ENCODE results near the gene SLC25A15.
"Not testable (repeated sequence)": the region's sequence is repeated elsewhere in the genome, so short reads cannot be mapped to it uniquely, and the experiment has no call there.

The SLC25A15 gene

GRCh38 chr13:40812724-40813445 lies 23.5 kb downstream of the SLC25A15 start:
- no peak for DNase-seq (ENCODE audit: low read depth in 2 of 2, low spot score in 1 of 2)

DNA sequence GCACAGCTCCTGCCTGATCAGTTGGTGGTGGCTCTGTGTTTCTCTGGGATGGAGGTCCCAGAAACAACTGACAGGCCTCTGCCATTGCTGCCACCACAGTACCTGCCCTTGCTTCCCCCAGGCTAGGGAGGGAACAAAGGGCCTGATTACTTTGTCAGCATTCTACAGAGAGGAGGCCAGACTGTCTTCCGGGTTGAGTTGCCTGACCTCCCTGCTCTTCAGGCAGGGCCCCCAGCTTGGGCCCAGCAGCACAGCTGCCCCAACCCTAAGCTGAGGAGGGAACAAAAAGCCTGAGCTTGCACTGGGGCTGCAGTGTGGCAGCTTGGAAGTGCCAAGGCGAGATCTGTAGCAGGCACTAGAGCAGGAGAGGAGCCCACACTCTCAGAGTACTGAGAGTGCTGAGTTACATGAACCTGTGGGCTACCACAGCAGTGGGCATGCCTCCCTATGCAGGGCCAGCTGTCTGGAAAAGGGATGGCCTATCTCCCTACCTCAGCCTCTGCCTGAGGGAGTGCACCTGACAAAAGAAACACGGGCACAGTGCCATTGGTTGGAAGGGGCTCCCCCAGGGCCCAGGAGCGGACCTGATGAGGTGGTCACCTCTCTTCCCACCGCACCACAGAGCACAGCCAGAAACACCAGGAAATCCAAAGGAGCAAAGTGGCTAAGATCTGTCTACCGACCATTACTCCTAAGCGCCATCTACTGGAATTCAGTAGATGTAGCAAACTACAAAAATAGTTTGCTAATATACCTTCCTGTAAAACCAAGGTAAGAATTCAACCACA lies 24.4 kb downstream of the SLC25A15 start:
- DNase-seq (ENCODE audit: low read depth in 2 of 2, low spot score in 1 of 2): no peak

GRCh38 chr13:40814803-40815202 lies 25.4 kb downstream of the SLC25A15 start:
- no peak for DNase-seq (ENCODE audit: low read depth in 2 of 2, low spot score in 1 of 2)

DNA sequence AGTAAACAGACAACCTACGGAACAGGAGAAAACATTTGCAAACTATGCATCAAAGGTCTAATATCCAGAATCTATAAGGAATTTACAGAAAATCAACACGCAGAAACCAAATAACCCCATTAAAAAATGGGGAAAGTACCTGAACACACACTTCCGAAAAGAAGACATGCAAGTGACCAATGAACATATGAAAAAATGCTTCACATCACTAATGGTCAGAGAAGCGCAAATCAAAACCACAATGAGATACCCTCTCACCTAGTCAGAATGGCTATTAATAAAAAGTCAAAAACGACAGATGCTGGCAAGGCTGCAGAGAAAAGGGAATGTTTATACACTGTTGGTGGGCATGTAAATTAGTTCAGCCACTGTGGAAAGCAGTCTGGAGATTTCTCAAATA lies 29.5 kb downstream of the SLC25A15 start:
- DNase-seq (ENCODE audit: low read depth in 2 of 2, low spot score in 1 of 2): no peak

DNA sequence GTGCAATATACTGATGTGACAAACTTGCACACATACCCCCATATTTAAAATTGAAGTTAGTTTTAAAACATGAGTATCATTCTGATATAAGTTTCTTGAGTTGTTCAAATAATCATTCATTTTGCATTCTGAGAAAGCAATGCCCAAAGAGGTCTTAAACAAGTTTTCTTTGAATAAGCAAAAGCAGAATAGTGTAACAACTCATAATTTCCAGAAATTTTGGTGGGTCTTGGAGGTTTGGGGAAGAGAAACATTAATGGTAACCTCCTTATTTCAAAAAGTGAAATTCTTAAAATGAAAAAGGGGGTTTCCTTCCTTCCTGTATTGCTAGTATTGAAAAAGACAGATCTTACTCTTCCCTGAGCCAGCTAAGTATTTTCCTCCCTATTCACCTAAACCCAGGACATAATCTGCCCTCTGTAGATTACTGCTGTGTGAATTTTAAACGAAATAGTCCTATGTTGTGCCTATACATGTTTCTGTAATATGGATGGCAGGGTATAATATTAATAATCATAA lies 30.4 kb downstream of the SLC25A15 start:
- DNase-seq (ENCODE audit: low read depth in 2 of 2, low spot score in 1 of 2): no peak

DNA sequence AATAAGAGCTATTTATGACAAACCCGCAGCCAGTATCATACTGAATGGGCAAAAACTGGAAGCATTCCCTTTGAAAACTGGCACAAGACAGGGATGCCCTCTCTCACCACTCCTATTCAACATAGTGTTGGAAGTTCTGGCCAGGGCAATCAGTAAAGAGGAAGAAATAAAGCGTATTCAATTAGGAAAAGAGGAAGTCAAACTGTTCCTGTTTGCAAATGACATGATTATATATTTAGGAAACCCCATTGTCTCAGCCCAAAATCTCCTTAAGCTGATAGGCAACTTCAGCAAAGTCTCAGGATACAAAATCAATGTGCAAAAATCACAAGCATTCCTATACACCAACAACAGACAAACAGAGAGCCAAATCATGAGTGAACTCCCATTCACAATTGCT lies 50.3 kb downstream of the SLC25A15 start:
- DNase-seq (ENCODE audit: low read depth in 2 of 2, low spot score in 1 of 2): not testable (repeated sequence)

- DNase-seq (ENCODE audit: low read depth in 2 of 2, low spot score in 1 of 2): not testable (repeated sequence)
Measured at GRCh38 chr13:40840955-40841354, 51.5 kb downstream of the SLC25A15 start.
